Stimulated activated CD4-positive, alpha-beta T cell treated with anti-CD3 and anti-CD28 coated beads, Interleukin-4, amount 100 ng/mL, for 4 hours (primary cell): Measurements from ENCODE around the gene CREBZF.
"Not testable (repeated sequence)": the region's sequence is repeated elsewhere in the genome, so short reads cannot be mapped to it uniquely, and the experiment has no call there.

Experiments used
- DNase-seq, 2 experiments: peaks; one replicate each; pipeline ENCODE4 v3.0.0-alpha.2; 2020

The CREBZF gene

DNA sequence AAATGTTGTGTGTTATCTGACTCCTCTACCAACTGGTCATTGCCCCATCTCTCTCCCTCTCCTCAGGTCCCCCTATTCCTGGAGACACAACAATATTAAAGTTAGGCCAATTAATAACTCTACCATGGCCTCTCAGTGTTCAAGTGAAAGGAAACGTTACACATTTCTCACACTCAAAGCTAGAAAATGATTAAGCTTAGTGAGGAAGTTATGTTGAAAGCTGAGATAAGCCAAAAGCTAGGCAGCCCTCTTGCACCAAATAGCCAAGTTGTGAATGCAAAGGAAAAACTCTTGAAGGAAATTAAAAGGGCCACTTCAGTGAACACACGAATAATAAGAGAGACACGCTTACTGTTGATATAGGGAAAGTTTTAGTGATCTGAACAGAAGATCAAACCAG is 44.7 kb downstream of the CREBZF start:
- DNase-seq = no peak

DNA sequence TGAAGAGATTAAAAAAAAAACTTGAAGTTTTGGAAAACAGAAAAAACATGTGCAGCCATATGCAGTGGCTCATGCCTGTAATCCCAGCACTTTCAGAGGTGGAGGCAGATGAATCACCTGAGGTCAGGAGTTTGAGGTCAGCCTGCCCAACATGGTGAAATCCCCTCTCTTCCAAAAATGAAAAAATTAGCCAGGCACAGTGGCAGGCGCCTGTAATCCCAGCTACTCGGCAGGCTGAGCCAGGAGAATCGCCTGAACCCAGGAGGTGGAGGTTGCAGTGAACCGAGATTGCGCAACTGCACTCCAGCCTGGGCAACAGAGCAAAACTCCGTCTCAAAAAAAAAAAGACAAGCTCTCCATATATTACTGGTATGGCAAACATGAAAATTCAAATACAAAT is 45.4 kb downstream of the CREBZF start:
- no peak for DNase-seq

DNA sequence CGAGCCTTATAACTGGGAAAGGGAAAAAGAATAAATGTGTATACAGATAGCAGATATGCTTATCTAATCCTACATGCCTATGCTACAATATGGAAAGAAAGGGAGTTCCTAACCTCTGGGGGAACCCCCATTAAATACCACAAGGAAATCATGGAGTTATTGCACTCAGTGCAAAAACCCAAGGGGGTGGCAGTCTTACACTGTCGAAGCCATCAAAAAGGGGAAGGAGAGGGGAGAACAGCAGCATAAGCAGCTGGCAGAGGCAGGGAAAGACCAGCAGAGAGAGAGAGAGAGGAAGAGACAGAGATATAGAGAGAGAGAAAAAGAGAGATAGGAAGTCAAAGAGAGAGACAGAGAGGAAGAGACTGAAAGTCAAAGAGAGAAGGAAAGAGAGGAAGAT is 53.3 kb downstream of the CREBZF start:
- DNase-seq = not testable (repeated sequence)
